NCI-H82 treated with DMSO at 0.1 percent for 48 hours (cell line): ENCODE measurements around the gene DGLUCY.
"Not testable (repeated sequence)": the region's sequence is repeated elsewhere in the genome, so short reads cannot be mapped to it uniquely, and the experiment has no call there.

ENCODE experiments used
- DNase-seq: peaks from one replicate; lab custom pipeline; 2025; ENCODE audit not compliant: unreplicated experiment; lab: John Stamatoyannopoulos, UW

DGLUCY gene

GRCh38 chr14:91108941-91109611, 4.8 kb upstream of the DGLUCY start:
- no peak for DNase-seq

- DNase-seq, result no peak
Observed at GRCh38 chr14:91111443-91111842, 2.4 kb upstream of the DGLUCY start.

- DNase-seq, result no peak
Observed at GRCh38 chr14:91112194-91112593, 1.7 kb upstream of the DGLUCY start.

GRCh38 chr14:91114079-91115065, 499 bp downstream of the DGLUCY start:
- peak; percentile 61 for DNase-seq

GRCh38 chr14:91115986-91116770, 2.3 kb downstream of the DGLUCY start:
- no peak for DNase-seq

GRCh38 chr14:91116913-91117588, 3.2 kb downstream of the DGLUCY start:
- no peak for DNase-seq

- no peak for DNase-seq
Observed at GRCh38 chr14:91117960-91118359, 4.1 kb downstream of the DGLUCY start.

GRCh38 chr14:91118511-91119068, 4.7 kb downstream of the DGLUCY start:
- DNase-seq, result no peak

GRCh38 chr14:91119556-91120311, 5.9 kb downstream of the DGLUCY start:
- DNase-seq, result no peak

- DNase-seq, result no peak
Observed at GRCh38 chr14:91123201-91123600, 9.3 kb downstream of the DGLUCY start.

- not testable (repeated sequence) for DNase-seq
Observed at GRCh38 chr14:91124406-91125270, 10.8 kb downstream of the DGLUCY start.

- no peak for DNase-seq
Observed at GRCh38 chr14:91125271-91125660, 11.4 kb downstream of the DGLUCY start.

GRCh38 chr14:91125801-91126200, 11.9 kb downstream of the DGLUCY start:
- DNase-seq, result no peak

- DNase-seq, result no peak
Observed at GRCh38 chr14:91126761-91127160, 12.9 kb downstream of the DGLUCY start.

- no peak for DNase-seq
Observed at GRCh38 chr14:91127401-91127801, 13.5 kb downstream of the DGLUCY start.

- no peak for DNase-seq
Observed at GRCh38 chr14:91127924-91128323, 14.1 kb downstream of the DGLUCY start.

- DNase-seq, result no peak
Observed at GRCh38 chr14:91128699-91129098, 14.8 kb downstream of the DGLUCY start.

GRCh38 chr14:91129261-91129660, 15.4 kb downstream of the DGLUCY start:
- no peak for DNase-seq

GRCh38 chr14:91135039-91135438, 21.2 kb downstream of the DGLUCY start:
- DNase-seq, result no peak
